ENCODE data around the gene NPM1.

DNA sequence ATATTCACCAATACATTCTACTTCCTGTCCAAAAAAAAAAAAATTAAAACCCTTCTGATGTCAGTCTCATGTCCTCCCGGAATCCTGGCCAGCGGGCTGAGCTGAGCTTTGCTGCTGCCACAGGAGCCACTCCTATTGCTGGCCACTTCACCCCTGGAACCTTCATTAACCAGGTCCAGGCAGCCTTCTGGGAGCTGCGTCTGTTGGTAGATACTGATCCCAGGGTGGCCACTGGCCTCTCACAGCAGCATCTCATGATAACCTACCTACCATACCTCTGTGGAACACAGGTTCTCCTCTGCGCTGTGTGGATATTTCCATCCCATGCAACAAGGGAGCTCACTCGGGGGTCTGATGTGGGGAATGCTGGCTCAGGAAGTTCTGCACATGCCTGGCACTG, 21.0 kb upstream of the NPM1 start:
- TF ChIP-seq, protein P1, sequence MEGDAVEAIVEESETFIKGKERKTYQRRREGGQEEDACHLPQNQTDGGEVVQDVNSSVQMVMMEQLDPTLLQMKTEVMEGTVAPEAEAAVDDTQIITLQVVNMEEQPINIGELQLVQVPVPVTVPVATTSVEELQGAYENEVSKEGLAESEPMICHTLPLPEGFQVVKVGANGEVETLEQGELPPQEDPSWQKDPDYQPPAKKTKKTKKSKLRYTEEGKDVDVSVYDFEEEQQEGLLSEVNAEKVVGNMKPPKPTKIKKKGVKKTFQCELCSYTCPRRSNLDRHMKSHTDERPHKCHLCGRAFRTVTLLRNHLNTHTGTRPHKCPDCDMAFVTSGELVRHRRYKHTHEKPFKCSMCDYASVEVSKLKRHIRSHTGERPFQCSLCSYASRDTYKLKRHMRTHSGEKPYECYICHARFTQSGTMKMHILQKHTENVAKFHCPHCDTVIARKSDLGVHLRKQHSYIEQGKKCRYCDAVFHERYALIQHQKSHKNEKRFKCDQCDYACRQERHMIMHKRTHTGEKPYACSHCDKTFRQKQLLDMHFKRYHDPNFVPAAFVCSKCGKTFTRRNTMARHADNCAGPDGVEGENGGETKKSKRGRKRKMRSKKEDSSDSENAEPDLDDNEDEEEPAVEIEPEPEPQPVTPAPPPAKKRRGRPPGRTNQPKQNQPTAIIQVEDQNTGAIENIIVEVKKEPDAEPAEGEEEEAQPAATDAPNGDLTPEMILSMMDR (conservative IDR thresholded peaks at IDR 0.05; ENCODE audit: low read depth, low read length): no peak
- no peak for TF ChIP-seq EZH2 (IDR thresholded peaks at IDR 0.05; ENCODE audit: borderline replicate concordance, low read depth, low read length, poor library complexity, severe bottlenecking)
